HG02884 (cell line): Measurements from ENCODE around the gene CCBE1.
"Not testable (repeated sequence)": the region's sequence is repeated elsewhere in the genome, so short reads cannot be mapped to it uniquely, and the experiment has no call there.

Experiments
- ATAC-seq: cut with Tn5 transposase; IDR thresholded peaks from one replicate; pipeline ENCODE4 v1.9.1; 2021; ENCODE audit warnings: mild to moderate bottlenecking, moderate library complexity; ENCODE audit not compliant: unreplicated experiment

Gene CCBE1

GRCh38 chr18:59658941-59659340 lies 38.3 kb downstream of the CCBE1 start:
- no peak for ATAC-seq

DNA sequence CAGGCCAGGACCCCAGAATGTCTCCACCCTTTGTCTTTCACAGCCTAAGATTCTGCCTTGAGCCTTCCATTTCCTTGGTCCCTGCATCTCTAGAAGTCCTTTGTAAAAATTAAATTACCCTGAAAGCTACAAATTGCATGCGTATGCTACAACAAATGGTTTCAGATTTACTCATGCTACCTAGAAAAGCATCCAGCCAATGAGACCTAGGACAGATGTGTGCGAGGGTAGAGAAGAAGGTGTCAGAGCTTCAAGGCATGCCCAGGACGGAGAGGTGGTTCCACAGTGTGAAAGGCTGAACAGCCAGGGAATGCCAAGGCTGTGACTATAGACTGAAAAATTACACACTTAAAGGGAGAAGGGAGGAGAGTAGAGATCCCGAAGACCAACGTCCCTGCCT lies 40.2 kb downstream of the CCBE1 start:
- peak; percentile 86 for ATAC-seq

DNA sequence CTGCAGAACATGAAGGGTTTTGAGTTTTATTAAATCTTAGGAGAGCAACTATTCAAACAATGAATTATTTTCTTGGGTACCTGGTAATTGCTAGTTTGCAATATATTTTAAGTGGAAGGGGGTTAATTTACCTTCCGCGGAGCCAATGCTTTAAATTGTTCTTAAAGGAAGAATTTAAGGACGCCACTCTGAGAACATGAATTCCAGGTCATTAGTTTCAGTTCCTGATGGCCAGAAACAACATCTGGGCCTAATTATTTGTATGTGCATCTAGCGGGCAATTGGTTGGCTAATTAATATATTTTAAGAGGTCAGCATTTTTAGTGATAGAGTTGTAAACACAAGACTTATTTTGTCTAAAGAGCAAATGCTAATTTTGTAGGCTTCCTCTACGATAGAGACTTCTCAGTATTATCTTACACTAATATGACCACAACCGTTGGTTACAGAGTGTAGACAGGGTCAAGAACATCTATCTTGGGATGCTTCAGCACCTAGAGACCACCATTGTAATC lies 40.8 kb downstream of the CCBE1 start:
- no peak for ATAC-seq

DNA sequence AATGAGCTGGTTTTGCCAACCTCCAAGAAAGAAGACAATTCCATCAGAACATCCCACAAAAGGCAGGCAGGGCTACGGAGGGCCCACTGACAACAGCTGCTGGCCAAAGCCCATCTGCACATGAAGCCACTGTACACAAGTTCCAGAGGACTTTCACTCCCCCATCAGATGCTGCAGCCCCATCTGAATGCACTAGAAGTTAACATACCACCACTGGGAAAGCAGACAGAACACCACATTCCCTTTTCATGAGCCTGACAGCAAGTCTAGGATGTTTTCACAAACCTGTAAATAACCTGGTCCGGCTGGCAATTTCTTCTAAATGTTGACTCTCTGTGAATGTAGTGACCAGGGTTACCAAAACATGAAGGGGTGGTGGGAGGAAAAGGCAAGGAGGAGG lies 41.5 kb downstream of the CCBE1 start:
- ATAC-seq = no peak

DNA sequence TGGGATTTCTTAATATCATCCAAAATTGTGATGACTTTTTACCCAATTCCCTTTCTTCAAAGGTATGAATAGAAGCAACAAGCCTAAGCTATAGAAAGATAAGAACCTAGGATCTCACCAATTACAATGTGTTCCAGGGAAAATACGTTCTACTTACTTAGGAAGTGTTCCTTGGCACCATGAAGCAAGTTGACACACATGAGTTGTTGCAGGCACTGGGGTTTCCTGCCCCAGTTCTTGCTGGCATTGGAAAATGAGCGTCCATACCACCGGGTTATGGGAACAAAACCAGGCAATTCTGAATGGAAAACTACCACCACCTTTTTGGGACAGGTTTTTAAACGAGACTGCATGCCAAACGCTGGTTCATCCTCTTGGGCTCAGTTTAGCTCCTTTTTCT lies 46.2 kb downstream of the CCBE1 start:
- ATAC-seq = no peak

- ATAC-seq = no peak
Observed at GRCh38 chr18:59650266-59650820, 46.9 kb downstream of the CCBE1 start.

DNA sequence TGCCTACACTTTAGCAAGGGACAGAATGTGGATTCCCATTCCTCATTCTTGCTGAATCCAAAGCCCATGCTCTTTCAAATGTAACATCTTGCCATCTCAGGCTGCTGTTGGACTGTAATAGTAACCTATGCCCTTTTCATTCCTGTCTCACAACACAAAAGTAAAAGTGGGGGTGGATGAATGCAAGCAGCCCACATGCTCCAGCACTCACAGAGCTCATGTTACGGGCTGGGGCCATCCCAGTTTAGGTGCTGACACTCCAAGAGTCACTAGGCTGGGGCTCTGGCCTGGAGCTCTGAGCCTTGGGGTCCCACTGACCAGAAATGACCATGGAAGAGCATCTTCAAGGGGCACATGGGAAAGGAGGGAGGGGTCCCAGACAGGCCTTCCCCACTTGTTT lies 47.6 kb downstream of the CCBE1 start:
- ATAC-seq = no peak

GRCh38 chr18:59648469-59648868 lies 48.8 kb downstream of the CCBE1 start:
- not testable (repeated sequence) for ATAC-seq

DNA sequence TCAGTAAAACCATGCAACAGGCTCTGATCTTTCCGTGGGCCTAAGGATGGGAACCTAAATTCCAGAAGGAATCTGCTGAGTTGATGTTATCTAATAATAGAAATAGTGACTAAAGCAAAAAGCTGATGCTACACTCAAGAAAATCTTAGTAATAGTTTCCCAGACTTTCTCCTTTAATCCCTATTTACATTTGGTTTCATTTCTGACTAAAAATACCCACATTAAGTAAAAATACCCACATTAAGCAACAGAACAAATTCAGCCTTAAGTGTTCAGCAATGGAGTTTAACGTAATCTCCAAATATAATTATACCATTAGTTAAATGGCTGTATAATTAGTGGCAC lies 50.3 kb downstream of the CCBE1 start:
- no peak for ATAC-seq

DNA sequence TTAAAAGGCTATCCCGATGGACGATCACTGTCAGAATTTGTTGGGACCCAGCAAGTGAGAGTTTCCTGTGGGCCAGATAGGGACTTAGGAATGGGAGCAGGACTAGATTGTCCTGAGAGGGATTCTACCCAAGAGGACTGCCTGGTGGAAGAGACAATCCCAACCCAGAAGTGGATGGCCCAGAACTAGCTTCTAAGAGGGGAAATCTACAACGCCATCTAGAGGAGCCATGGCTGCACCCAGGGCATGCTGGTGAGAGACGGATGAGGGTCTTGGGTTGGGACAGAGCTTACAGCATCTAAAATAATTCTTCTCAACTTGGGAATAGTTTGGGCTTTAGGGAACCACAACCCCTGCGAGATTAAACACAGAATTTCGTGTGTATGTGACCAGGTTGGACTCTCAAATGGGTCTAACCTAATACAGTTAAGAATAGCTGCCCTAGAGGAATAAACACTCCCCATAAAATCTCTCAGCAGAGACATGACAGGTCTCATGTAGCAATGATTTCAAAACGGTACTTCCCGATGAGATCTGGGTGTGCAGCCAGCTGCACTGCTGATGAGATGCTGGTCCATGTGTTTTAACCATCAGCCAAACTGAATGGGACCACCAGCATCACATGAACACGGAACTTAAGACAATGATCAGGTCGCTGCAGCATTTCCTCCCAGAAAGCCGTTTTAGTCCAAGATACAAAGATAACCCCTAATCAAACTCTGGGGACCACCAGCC lies 50.8 kb downstream of the CCBE1 start:
- no peak for ATAC-seq

DNA sequence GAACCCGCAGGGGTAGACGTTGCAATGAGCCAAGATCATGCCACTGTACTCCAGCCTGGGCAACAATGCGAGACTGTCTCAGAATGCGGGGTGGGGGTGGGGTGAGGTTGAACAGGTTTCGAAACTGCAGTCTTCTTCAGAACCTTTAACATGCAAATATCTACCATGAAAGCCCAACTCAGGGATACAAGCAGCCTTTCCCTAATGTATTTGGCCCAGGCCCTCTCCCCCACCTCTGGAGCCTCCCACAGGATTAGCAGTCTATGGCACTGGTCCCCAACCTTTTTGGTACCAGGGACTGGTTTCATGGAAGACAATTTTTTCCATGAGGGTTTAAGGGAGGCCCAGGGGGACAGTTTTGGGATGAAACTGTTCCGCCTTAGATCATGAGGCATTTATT lies 53.5 kb downstream of the CCBE1 start:
- no peak for ATAC-seq

GRCh38 chr18:59640721-59641120 lies 56.5 kb downstream of the CCBE1 start:
- no peak for ATAC-seq

DNA sequence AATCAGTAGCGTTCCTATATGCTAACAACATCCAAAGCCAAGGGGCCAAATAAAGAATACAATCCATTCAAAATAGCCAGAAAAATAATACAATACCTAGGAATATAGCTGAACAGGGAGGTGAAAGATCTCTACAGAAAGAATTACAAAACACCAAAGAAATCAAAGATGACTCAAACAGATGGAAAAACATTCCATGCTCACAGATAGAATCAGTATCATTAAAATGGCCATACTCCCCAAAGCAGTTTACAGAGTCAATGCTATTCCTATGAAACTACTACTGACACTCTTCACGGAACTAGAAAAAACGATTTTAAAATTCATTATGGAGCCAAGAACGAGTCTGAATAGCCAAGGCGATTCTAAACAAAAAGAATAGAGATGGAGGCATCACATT lies 57.4 kb downstream of the CCBE1 start:
- no peak for ATAC-seq

DNA sequence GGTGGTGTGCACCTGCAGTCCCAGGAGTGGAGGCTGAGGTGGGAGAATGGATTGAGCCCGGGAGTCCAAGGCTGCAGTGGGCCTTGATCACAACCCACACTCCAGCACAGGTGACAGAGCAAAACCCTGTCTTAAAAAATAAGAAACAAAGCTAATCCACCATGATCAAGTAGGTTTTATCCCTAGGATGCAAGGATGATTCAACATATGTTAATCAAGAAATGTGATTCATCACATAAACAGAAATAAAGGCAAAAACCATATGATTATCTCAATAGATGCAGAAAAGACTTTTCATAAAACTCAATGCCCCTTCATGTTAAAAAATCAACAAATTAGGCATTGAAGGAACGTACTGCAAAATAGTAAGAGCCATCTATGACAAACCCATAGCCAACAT lies 58.1 kb downstream of the CCBE1 start:
- no peak for ATAC-seq

DNA sequence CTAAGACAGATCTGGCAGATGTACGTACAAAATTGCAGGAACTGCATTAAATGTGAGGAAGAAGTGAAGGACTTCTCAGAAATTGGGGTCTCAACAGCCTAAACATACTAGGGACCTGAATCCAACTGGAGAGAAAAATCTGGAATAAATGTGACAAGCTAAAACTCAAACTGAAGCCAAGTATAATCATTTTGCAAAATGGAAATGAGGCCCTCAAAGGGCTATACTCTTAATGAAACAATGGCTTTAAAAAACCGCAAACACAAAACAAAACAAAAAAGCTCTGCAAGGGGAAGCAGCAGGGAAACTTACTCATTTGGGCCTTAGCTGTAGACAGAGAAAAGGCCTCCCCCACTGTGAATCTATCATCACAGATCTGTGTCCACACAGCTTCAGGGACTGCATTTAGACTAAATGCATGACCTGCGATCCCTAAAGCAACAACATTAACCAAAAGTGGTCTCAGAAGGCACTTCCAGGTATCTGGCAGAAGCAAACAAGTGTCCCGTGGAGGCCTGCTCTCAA lies 63.2 kb downstream of the CCBE1 start:
- ATAC-seq = no peak

- ATAC-seq = no peak
Observed at GRCh38 chr18:59633317-59633716, 63.9 kb downstream of the CCBE1 start.

DNA sequence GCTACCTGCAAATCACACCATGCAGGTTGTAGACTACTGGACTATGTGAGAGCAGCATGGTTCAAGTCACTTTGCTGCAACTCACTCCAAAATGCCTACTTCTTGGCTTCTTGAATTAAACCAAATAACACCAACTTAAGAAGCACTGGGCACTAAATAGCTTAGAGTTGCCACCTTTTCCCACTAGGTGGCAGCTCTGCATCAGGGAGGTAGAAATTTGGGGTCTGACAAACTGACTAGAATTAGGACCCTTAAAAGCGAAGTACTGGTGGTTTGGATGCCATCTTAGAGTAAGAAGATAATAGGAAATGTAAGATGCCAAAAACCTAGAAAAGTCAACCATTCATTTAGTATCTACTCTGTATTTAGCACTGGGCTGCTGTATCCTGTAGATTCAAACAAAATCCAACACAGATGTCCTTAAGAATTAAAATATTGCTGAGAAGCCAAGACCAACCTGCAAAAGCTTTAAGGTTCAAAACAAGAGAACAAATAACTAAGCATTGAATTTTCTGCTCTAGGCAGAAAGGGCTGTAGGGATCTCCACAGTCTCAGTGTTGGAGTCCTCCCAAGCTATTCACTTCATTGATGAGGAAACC lies 65.5 kb downstream of the CCBE1 start:
- ATAC-seq = no peak

GRCh38 chr18:59629894-59630293 lies 67.3 kb downstream of the CCBE1 start:
- no peak for ATAC-seq

DNA sequence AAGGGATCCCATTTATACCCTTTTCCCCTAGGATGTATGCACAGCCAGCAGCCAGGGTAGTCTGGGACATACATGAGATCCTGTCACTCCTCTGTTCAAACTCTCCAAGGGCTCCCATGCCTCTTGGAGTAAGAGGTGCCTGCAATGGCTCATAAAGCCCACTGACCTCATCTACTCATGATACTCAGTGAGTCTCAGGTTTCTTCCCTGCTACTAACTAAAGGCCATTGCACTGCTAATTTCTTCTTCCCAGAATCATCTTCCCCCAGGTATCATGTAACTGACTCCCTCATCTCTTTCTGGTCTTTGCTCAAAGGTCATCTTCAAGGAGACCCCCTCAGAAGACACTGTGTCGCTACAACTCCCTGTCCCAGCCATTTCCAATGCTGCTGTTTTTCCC lies 68.2 kb downstream of the CCBE1 start:
- ATAC-seq = no peak

DNA sequence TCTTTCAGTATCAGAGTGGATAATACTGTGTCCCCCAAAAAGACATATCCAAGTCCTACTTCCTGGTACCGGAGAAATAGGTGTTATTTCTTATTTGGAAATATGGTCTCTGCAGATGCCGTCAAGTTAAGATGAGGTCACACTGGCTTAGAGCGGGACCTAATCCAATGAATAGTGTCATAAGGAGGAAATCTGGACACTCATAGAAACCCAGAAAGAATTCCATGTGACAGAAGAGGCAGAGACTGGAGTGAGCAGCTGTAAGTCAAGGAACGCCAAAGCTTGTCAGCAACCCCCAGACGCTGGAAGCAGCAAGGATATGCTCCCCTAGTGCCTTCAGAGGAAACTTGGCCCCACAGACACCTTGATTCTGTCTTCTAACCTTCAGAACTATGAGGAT lies 69.8 kb downstream of the CCBE1 start:
- no peak for ATAC-seq

- ATAC-seq = no peak
Observed at GRCh38 chr18:59624369-59624765, 72.9 kb downstream of the CCBE1 start.
